T-helper 17 cell (primary cell): ENCODE results near the gene RGS9. TPM values are rescaled to one million over a fixed set of nuclear protein-coding genes. Genes with fewer than 3 reads are reported as not detected.
"Not testable (repeated sequence)": the region's sequence is repeated elsewhere in the genome, so short reads cannot be mapped to it uniquely, and the experiment has no call there.

Source experiments
- ATAC-seq: fragments of 150-1000 bp; cut with Tn5 transposase; 2 replicates; pipeline ENCODE4 v1.10.0; 2021; ENCODE audit warnings: mild to moderate bottlenecking, moderate library complexity
- DNase-seq, 3 donors: peaks; one replicate each; pipeline versions ENCODE4 v3.0.0 to v3.0.0-alpha.2; 2020 to 2021
- H3K9me3 ChIP-seq: one replicate; pipeline ENCODE4 v1.7.0; 2013; ENCODE audit warnings: low read length, mild to moderate bottlenecking; ENCODE audit not compliant: control insufficient read depth, poor library complexity, severe bottlenecking
- H3K27ac Mint-ChIP-seq: one replicate; pipeline ENCODE4 v1.8.0; 2022; ENCODE audit warnings: mild to moderate bottlenecking, moderate library complexity, mixed read lengths
- H3K27me3 Mint-ChIP-seq: one replicate; pipeline ENCODE4 v1.8.0; 2022; ENCODE audit warnings: mixed read lengths
- H3K36me3 Mint-ChIP-seq: one replicate; pipeline ENCODE4 v1.8.0; 2022; ENCODE audit warnings: low read depth, mixed read lengths
- H3K4me1 Mint-ChIP-seq: one replicate; pipeline ENCODE4 v1.8.0; 2022; ENCODE audit warnings: mild to moderate bottlenecking, mixed read lengths
- H3K4me3 Mint-ChIP-seq: one replicate; pipeline ENCODE4 v1.8.0; 2022; ENCODE audit warnings: mild to moderate bottlenecking, moderate library complexity, mixed read lengths
- total RNA-seq, 4 donors: library from RNA in 2 of 4; stranded (reverse) in 2 of 4; gene quantifications; one replicate each; pipeline ENCODE4 v1.2.3 and lab custom pipeline; 2022 to 2026

Gene RGS9
- total RNA-seq, 2 donors from 2014 or later = 1.7 to 4.2 TPM

DNA sequence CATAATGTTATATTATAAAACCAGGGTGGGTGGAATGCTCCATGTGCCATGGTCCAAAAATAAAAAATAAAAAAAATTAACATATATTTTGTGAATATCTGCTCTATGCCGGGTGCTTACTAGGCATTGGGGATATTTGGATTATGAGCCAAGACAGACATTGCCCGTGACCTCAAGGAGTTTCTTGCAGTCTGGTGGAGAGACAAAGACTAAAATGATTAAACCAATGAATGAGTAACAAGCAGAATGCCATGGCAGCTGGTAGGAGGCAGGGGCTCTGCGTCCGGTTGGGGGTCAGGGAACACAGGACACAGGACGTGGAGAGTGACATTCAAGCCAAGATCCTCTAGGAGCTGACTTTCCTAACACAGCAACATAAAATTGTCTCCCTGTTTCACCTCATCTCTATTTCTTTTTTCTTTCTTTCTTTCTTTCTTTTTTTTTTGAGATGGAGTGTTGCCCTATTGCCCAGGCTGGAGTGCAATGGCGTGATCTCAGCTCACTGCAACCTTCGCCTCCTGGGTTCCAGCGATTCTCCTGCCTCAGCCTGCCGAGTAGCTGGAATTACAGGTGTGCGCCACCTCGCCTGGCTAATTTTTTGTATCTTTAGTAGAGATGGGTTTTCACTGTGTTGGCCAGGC lies 35.4 kb downstream of the RGS9 start:
- H3K4me3 Mint-ChIP-seq = no peak overlapping the region
- no peaks in the 10 kb centered on the region for H3K9me3 ChIP-seq
- H3K4me1 Mint-ChIP-seq = peaks cover 14% of the 10 kb centered on the region
- ATAC-seq = no peak
- H3K27me3 Mint-ChIP-seq = no peaks in the 10 kb centered on the region
- peak overlapping the region; percentile 32 for H3K27ac Mint-ChIP-seq
- DNase-seq = no peak
- no peaks in the 10 kb centered on the region for H3K36me3 Mint-ChIP-seq

- Mint-ChIP-seq H3K27ac (no peak overlapping the region), H3K27me3 (no peaks in the 10 kb centered on the region), H3K36me3 (no peaks in the 10 kb centered on the region), H3K4me1 (peaks cover 12% of the 10 kb centered on the region), H3K4me3 (no peak overlapping the region)
- peak; percentile 29 to 53 (median 46) for DNase-seq
- no peaks in the 10 kb centered on the region for H3K9me3 ChIP-seq
- ATAC-seq = peak; percentile 98
These were observed 36.2 kb downstream of the RGS9 start for GRCh38 chr17:65173284-65173793.

- no peaks in the 10 kb centered on the region for H3K36me3 Mint-ChIP-seq
- peaks cover 17% of the 10 kb centered on the region for H3K4me1 Mint-ChIP-seq
- H3K27ac Mint-ChIP-seq = no peak overlapping the region
- ATAC-seq (no peak), DNase-seq (no peak)
- no peaks in the 10 kb centered on the region for H3K9me3 ChIP-seq
- no peak overlapping the region for H3K4me3 Mint-ChIP-seq
- H3K27me3 Mint-ChIP-seq = no peaks in the 10 kb centered on the region
These were observed 37.0 kb downstream of the RGS9 start for GRCh38 chr17:65173976-65174683.

DNA sequence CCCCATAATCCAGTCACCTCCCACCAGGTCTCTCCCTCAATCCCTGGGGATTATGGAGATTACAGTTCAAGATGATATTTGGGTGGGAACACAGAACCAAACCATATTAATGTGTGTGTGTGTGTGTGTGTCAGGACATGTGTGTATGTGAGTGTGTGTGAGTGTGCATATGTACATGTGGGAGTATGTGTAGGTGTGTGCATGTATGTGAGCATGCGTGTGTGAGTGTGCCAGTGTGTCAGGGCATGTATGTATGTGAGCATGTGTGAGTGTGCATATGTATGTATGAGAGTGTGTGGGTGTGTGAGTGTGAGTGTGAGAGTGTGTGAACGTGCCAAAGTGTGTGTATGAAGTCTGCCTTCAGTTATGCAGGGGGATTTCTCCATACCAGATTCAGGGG lies 37.8 kb downstream of the RGS9 start:
- no peak for DNase-seq
- no peaks in the 10 kb centered on the region for H3K27me3 Mint-ChIP-seq
- no peaks in the 10 kb centered on the region for H3K9me3 ChIP-seq
- H3K36me3 Mint-ChIP-seq = no peaks in the 10 kb centered on the region
- peaks cover 25% of the 10 kb centered on the region for H3K4me1 Mint-ChIP-seq
- no peak for ATAC-seq
- H3K27ac Mint-ChIP-seq = no peak overlapping the region
- no peak overlapping the region for H3K4me3 Mint-ChIP-seq

DNA sequence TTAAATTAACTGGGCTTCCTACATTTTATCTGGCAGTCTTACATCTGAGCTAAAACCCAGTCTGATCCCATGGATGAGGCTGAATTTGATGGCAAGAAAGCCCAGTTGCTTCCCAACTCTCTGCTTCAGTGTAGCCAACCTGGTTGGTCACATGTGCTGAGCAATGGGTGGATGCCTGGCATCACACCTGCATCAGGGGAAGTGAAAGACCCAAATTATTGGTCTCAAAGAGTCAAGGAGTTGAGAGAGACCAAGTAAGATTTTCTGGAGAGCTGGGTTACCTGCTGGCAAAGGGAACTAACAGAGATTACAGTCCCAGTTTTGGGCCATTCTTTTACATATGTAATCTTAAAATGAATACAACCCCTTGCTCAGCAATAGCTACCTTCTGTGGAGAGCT lies 38.8 kb downstream of the RGS9 start:
- H3K27me3 Mint-ChIP-seq = no peaks in the 10 kb centered on the region
- H3K4me1 Mint-ChIP-seq = peaks cover 34% of the 10 kb centered on the region
- DNase-seq (no peak), ATAC-seq (no peak)
- H3K4me3 Mint-ChIP-seq = no peak overlapping the region
- no peaks in the 10 kb centered on the region for H3K36me3 Mint-ChIP-seq
- peak overlapping the region; percentile 3 for H3K27ac Mint-ChIP-seq
- H3K9me3 ChIP-seq = no peaks in the 10 kb centered on the region

GRCh38 chr17:65176646-65177409 lies 39.7 kb downstream of the RGS9 start:
- H3K27ac Mint-ChIP-seq = peak overlapping the region; percentile 3
- no peak overlapping the region for H3K4me3 Mint-ChIP-seq
- H3K4me1 Mint-ChIP-seq = peaks cover 37% of the 10 kb centered on the region
- H3K9me3 ChIP-seq = no peaks in the 10 kb centered on the region
- ATAC-seq (no peak), DNase-seq (no peak)
- no peaks in the 10 kb centered on the region for H3K36me3 Mint-ChIP-seq
- no peaks in the 10 kb centered on the region for H3K27me3 Mint-ChIP-seq

GRCh38 chr17:65177901-65178300 lies 40.7 kb downstream of the RGS9 start:
- H3K27me3 Mint-ChIP-seq = no peaks in the 10 kb centered on the region

GRCh38 chr17:65180276-65180675 lies 43.1 kb downstream of the RGS9 start:
- H3K27ac Mint-ChIP-seq = peak overlapping the region; percentile 95
- H3K27me3 Mint-ChIP-seq, H3K36me3 Mint-ChIP-seq, ATAC-seq, H3K9me3 ChIP-seq, DNase-seq: not testable (repeated sequence)
- peak overlapping the region; percentile 81 for H3K4me3 Mint-ChIP-seq
- H3K4me1 Mint-ChIP-seq = peaks cover 51% of the 10 kb centered on the region

More at GRCh38 chr17:65177901-65178300, 40.7 kb downstream of the RGS9 start:
- H3K9me3 ChIP-seq = no peaks in the 10 kb centered on the region
- DNase-seq (no peak), ATAC-seq (no peak)
- Mint-ChIP-seq H3K4me3 (no peak overlapping the region), H3K36me3 (no peaks in the 10 kb centered on the region), H3K4me1 (peaks cover 40% of the 10 kb centered on the region), H3K27ac (no peak overlapping the region)

DNA sequence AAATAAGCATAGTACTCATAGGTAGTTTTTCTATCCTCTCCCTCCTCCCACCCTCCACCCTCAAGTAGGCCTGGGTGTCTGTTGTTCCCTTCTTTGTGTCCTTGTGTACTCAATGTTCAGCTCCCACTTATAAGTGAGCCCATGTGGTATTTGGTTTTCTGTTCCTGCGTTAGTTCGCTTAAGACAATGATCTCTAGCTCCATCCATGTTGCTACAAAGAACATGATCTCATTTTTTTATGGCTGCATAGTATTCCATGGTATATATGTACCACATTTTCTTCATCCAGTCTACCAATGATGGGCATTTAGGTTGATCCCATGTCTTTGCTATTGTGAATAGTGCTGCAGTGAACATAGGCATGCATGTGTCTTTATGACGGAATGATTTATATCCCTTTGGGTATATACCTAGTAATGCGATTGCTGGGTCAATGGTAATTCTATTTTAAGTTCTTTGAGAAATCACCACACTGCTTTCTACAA lies 43.6 kb downstream of the RGS9 start:
- Mint-ChIP-seq H3K4me1 (peaks cover 51% of the 10 kb centered on the region), H3K4me3 (peak overlapping the region; percentile 43), H3K27ac (peak overlapping the region; percentile 95)
- DNase-seq, H3K36me3 Mint-ChIP-seq, H3K27me3 Mint-ChIP-seq, H3K9me3 ChIP-seq, ATAC-seq: not testable (repeated sequence)

- Mint-ChIP-seq H3K36me3 (no peaks in the 10 kb centered on the region), H3K27ac (peak overlapping the region; percentile 95), H3K4me1 (peaks cover 51% of the 10 kb centered on the region), H3K4me3 (peak overlapping the region; percentile 61), H3K27me3 (no peaks in the 10 kb centered on the region)
- ATAC-seq (peak; percentile 35), DNase-seq (no peak)
- no peaks in the 10 kb centered on the region for H3K9me3 ChIP-seq
These were observed 44.3 kb downstream of the RGS9 start for GRCh38 chr17:65181237-65182061.

DNA sequence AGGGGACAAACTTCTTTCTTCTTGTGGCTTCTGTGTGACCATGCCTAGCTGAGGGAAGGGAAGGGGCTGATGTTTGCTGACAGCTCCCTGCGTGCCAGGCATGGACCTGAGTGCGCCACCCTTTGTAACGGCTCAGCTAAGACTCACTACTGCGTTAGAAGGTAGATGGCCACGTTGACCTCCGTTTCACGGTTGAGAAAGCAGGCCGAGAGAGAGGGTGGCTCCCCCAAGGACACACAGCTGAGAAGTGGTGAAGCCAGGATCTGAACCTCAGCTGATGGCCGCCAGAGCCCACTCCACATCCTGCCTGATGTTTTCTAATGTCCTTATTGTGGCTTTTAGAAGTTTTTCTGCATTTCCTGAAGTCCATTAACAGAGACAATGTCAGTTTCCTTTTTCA lies 45.1 kb downstream of the RGS9 start:
- no peaks in the 10 kb centered on the region for H3K36me3 Mint-ChIP-seq
- H3K9me3 ChIP-seq = no peaks in the 10 kb centered on the region
- peak overlapping the region; percentile 63 for H3K4me3 Mint-ChIP-seq
- H3K27ac Mint-ChIP-seq = peak overlapping the region; percentile 95
- DNase-seq (no peak), ATAC-seq (no peak)
- H3K4me1 Mint-ChIP-seq = peaks cover 51% of the 10 kb centered on the region
- no peaks in the 10 kb centered on the region for H3K27me3 Mint-ChIP-seq

- no peaks in the 10 kb centered on the region for H3K36me3 Mint-ChIP-seq
- ATAC-seq (no peak), DNase-seq (no peak)
- H3K27me3 Mint-ChIP-seq = no peaks in the 10 kb centered on the region
- H3K4me1 Mint-ChIP-seq = peaks cover 49% of the 10 kb centered on the region
- H3K27ac Mint-ChIP-seq = no peak overlapping the region
- no peaks in the 10 kb centered on the region for H3K9me3 ChIP-seq
- peak overlapping the region; percentile 63 for H3K4me3 Mint-ChIP-seq
These were observed 46.6 kb downstream of the RGS9 start for GRCh38 chr17:65183736-65184135.
